Astrocyte (in vitro differentiated cells and primary cell): ENCODE results near the gene SCRN1.

Source experiments
- CTCF ChIP-seq: IDR thresholded peaks from 2 replicates; pipeline ENCODE4 v1.5.1; 2011; ENCODE audit warnings: low read depth, mild to moderate bottlenecking, inconsistent platforms, low read length, moderate library complexity; ENCODE audit not compliant: insufficient read depth
- EZH2 ChIP-seq: IDR thresholded peaks from 2 replicates; pipeline ENCODE4 v1.6.1; 2012; ENCODE audit warnings: mild to moderate bottlenecking, low read length, inconsistent platforms; ENCODE audit not compliant: insufficient read depth

- TF ChIP-seq CTCF (no peak), EZH2 (no peak)
Observed at GRCh38 chr7:29962035-29962434, 27.6 kb downstream of the SCRN1 start.
